Left ventricle myocardium superior (tissue), 1 donor: ENCODE results near the gene ELMO1. TPM values are rescaled to one million over a fixed set of nuclear protein-coding genes. Genes with fewer than 3 reads are reported as not detected.

Source experiments
- ATAC-seq: fragments of 200-7000 bp; cut with Tn5 transposase; one replicate; pipeline ENCODE4 v1.9.1; 2020; ENCODE audit warnings: mild to moderate bottlenecking, moderate library complexity
- DNase-seq: peaks from one replicate; pipeline ENCODE4 v3.0.0-alpha.2; 2020
- intact Hi-C: fragments of 100-400 bp; cut with micrococcal nuclease; formaldehyde crosslinking; loops from one replicate; pipeline ENCODE4 v1.11.0; 2022
- total RNA-seq: library from RNA; stranded (reverse); fragmentation: NEBNext Ultra II Directional; extraction: Animal tissue kit (Norgen Biotek cat#: 25700); gene quantifications from one replicate; pipeline ENCODE4 v1.2.1, GENCODE V29; 2021
- donor health status: DM: no; HTN: yes; CAD: no; lungs with severe emphysema.

ELMO1 gene
- total RNA-seq, 1 donor from 2014 or later, result 13.0 TPM

DNA sequence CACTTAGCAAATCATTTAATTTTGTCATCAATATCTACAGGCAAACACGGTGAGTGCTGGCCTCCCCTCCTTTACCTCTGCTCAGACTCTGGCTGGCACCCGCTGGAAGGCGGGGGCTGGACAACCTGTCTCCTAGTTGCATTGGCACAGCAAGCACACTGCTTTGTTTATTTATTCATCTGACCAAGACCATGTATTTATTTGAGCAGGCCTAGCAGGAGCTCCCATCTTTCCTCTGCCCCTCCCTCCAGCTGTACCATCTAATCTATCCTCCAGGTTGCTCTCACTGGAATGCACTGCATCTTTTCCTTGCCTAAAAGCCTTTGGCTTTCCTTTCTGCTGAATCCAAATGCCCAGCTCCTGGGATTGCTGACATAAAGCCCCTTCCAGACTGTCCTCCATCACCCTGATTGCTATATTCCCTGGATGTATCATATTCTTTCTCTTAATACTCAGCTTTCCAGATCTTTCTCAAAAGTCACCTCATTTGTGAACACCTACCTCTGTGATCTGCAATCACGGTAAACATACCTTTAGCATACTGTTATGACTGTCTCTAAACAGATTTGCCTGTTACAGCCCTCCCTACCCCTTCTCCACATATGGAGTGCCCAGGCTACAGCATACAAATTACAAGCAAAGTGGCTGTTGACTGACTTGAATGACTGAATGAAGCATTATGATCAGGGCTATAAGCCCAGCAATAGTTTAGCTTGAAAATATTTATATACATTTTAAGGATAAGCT lies 9.6 kb downstream of the ELMO1 start:
- no peak for ATAC-seq
- DNase-seq, result no peak
- intact Hi-C loops, result no loop called here

DNA sequence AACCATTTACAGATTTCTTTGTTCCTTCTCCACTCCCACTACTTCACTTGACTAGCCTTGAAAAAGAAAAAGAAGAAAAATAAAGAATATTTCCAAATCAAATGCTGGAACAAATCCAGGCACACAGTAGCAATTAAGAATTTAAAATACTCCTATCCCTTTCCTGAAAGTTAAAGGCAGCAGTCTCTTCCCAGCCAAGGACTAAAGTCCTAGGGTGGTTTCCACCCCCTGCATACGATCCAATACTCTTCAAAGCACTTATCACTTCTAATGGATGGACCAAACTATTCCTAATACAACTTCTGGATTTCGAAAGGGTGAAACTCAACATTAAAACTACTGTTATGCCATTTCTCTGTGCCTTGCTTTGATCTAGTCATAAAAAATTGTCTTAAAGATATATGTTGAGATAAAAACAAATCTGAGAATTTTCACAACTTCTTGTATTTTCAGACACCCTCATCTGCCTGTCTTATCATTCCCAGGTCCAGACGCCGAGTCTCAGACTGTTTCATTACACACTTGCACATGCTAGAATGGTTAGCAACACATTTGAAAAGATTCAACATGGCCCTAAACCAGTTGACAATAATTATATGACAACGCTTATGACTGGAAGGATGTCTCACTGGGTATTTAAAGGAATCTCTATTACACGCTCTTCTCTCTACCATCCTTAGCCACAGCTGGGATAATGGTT lies 13.4 kb downstream of the ELMO1 start:
- ATAC-seq (no peak), DNase-seq (no peak)
- intact Hi-C loops, result no loop called here

DNA sequence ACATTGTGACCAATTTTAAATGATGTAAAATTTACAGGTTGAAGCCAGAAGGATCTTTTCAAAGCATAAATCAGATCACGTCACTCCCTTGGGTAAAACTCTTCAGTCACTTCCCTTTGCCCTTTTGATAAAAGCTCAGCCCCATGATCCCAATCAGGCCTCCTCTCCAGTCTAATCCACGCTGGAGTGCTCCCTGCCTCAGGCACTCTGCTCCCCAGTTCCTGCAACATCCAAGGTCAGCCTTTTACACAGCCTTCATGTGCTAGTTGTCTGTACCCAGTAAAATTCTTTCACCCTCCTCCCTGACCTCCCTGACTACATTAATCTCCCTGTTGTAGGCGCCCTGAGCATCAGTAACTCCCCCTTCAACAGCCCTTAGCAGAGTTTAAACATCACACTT lies 14.1 kb downstream of the ELMO1 start:
- DNase-seq (no peak), ATAC-seq (no peak)
- intact Hi-C loops, result no loop called here

DNA sequence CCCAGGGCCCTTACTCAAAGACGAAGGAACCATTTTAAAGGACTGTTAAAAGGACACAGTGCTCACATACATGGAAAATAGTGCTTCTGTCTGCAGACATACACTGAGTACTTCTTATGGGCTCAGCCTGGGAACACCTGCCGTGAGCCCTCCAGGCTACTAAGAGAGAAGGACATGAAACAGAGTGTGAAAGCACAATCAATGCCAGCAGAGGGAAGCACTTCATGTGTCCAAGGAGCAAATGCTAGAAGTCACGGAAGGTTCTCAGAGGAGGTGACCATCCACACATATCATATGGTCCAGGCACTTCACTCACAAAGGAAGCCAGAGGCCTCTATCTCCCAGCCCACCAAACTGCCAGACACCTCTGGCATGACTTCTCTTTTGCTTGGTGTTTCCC lies 15.5 kb downstream of the ELMO1 start:
- ATAC-seq (peak; percentile 27), DNase-seq (no peak)
- intact Hi-C loops, result no loop called here

DNA sequence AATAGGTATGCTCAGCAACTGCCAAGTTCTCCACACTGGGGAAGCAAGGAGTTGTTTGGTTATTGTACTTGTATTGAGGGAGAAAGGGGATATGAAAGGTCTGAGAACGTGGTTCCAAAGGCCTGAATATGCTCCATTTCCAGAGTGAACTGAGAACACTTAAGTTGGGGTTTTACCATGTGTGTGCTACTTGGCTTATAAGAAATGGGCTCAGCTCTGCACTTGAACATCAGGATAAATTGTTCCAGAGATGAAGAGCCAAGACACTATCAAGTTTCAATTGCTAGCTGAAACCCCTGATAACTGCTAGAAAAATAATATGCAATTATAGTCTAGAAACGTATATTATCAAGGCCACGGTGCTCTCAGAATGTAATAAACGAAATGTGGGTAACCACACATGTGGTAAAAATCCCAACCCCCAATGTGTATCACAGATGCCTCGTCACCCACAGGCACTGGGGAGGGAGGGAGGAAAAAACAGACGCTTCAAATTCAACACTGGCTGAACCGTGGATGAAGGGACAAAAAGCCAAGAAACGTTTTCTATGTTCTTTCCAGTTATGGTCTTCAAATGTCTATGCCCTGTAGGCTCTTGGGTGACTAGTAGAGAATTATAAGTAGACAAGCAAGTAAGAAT lies 16.3 kb downstream of the ELMO1 start:
- intact Hi-C loops, result no loop called here
- ATAC-seq, result no peak
- DNase-seq, result no peak

DNA sequence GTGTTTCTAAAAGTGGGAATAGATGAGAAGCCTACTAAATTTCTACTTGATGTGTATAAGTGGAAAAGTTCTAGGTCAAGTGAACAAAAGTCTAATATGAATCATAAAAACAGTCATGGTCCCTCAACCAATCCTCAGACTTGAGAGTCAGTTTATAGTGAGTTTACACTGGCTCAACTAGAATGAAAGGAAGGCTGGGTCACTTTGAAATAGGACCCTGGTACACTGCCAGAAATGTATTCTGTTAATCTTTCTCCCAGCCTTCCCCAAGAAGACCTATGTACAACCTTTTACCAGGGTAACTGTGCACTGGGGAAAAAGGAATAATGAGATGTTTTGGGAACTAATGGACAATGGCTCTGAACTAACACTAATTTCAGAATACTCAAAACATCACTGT lies 17.3 kb downstream of the ELMO1 start:
- no peak for DNase-seq
- ATAC-seq, result no peak
- intact Hi-C loops, result no loop called here

DNA sequence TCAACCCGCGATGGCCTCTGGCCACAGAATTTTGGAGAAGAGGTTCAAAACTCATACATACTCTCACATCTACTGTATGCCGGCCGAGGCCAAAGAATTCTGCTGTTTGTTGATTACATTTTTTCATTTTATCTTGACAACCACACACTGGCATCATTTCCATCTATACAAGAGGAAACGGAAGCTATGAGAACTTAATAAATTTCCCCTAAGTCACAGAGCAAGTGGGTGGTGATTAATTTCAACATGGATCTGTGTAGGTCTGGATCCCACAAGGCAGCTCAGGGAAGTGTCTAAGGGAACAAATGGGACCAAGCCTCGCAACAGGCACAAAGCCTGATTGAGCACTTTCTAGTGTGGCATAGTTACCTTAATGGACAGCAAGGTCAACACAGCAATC lies 18.0 kb downstream of the ELMO1 start:
- no peak for DNase-seq
- ATAC-seq, result no peak
- intact Hi-C loops, result no loop called here

DNA sequence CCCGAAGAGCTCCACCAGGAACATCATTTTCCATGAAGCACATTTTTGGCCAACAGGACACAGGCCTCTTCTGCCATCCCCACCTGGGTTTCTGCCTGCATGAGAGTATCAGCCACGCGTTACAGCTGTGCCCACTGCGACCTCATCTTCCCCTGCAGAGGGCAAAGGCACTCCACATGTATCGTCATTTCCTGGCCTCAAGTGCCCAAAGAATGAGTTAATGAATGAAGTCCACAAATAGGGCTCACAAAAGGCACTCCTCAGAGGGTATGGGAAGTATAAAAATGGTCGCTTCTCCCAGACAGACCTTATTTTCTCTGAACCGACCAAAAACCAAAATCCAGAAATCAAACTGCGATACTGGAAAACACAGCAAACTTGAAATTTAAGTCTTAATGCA lies 18.5 kb downstream of the ELMO1 start:
- intact Hi-C loops, result no loop called here
- DNase-seq (no peak), ATAC-seq (no peak)

DNA sequence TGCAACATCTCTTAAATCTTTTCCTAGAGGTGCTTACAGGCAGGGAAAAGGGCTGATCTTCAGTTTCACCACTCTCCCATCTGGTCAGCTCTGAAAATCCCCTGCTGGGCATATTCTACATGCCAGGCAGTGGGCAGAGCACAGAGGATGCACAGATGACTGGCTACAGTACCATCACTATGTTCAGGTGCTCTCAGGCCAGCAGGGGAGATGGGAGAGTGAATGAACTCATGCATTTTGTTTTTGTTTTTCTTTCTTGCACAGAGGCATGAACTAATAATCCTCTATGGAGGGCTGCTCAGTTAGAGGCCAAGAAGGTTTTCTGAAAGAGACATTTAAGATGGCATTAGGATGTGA lies 19.3 kb downstream of the ELMO1 start:
- intact Hi-C loops, result no loop called here
- ATAC-seq (no peak), DNase-seq (no peak)

DNA sequence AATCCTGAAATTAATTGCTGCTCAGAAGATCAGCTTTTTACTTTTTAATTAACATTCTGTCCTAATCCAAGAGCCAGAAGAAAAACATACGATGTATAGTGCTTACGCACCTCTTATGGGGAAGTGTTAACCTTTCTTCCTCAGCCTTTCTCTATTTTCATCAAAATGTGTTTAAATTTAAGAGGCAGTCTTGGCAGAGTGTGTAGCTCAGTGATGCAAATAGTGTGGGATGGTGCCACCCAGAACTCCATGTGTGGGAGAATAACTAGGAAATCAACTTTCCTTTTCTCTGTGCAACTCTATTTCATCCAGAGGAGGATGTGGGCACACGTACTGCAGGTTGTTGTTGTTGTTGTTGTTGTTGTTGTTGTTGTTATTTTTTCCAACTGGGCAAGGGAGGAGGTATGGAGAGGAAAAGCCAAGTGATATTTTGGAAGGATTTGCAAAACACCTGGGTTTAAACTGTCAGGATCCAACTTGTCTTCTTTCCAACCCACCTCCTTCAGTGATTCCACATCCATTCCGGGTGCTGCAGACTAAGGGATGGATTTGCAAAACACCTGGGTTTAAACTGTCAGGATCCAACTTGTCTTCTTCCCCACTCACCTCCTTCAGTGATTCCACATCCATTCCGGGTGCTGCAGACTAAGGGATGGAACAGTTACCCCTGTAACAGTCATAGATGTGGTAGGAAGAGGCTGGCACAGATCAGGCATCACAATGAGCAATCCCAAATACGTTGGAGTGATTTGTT lies 19.8 kb downstream of the ELMO1 start:
- intact Hi-C loops, result no loop called here
- ATAC-seq (no peak), DNase-seq (no peak)

DNA sequence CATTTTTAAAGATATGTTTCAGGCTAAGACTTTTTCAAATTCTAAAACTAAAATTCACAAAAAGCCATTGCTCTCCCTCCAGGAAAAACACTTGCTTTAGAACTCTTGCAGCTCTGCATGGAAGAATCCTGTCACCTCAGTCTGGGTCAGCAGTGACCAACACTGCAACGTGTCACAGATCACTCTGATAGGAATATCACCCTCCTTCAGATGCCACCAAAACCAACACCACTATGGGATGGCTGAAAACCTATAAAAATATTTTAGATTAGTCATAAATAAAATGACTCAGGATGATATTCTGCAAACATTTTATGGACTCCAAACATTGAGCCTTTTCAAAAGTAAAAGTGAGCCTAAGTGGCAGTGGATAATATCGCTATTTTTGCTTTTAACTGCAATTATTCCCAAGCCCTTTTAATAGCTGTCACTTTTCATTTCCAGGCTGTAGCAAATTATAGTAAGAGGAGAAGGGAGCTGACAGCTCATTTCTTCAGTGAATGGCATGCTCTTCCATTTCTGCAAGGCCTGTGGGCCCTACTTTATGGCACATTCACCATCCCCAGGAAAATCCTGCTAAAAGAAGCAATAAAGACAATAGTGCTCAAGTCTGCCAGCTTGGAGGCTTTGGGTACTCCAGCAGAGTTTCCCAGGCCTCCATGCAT lies 21.3 kb downstream of the ELMO1 start:
- intact Hi-C loops, result no loop called here
- no peak for ATAC-seq

DNA sequence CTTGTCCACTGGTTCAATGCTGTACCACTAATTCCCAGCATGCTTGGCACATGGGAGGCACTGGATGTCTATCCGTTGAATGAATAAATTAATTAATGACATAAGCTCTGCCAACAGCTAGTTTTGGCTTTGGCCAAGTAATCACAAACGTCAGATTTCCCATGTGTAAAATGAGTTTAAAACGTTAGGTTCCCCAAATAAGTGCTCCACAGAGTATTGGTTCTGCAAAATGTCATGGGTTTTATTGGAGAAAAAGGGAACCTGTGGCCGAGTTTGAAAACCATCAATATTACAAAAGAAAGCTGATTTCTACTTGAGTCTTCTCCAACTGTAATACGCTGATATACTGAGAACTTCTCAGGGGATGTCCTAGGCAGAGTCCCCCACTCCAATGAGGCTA lies 23.2 kb downstream of the ELMO1 start:
- no peak for DNase-seq
- ATAC-seq, result no peak
- intact Hi-C loops, result no loop called here

More for the DNA sequence above, 21.3 kb downstream of the ELMO1 start:
- DNase-seq, result no peak

DNA sequence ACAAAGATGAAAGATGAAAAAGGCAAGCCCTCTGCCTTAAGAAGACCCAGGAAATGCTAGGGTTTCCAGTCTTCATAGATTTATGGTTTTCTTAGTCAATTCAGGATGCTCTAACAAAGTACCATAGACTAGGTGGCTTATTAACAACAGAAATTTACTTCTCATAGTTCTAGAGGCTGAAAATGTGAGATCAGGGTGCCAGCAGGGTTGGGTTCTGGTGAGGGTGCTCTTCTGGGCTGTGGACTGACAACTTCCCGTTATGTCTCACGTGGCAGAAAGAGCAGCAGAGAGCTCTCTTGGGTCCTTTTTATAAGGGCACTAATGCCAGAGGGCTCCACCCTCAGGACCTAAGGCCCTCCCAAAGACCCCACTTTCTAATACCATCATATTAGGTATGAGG lies 23.7 kb downstream of the ELMO1 start:
- ATAC-seq (no peak), DNase-seq (no peak)
- intact Hi-C loops, result no loop called here

DNA sequence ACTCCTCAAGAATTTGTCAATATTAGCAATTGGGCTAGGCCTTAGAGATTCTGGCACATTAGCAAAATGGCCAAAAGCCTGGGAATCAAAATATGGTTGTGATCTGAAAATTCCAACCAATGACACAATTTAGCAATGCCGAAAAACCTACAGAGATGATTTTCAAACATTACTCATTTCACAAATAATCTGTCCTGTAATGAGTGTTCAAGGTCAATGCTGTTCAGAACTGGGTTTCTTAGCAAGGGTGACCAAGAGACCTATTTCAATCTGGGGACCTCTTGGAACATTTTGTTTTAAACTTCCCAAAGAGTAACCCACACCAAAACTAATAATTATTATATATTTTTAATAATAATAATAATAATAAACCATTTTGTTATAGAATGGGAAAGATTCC lies 24.1 kb downstream of the ELMO1 start:
- DNase-seq, result no peak
- intact Hi-C loops, result no loop called here
- ATAC-seq, result no peak

DNA sequence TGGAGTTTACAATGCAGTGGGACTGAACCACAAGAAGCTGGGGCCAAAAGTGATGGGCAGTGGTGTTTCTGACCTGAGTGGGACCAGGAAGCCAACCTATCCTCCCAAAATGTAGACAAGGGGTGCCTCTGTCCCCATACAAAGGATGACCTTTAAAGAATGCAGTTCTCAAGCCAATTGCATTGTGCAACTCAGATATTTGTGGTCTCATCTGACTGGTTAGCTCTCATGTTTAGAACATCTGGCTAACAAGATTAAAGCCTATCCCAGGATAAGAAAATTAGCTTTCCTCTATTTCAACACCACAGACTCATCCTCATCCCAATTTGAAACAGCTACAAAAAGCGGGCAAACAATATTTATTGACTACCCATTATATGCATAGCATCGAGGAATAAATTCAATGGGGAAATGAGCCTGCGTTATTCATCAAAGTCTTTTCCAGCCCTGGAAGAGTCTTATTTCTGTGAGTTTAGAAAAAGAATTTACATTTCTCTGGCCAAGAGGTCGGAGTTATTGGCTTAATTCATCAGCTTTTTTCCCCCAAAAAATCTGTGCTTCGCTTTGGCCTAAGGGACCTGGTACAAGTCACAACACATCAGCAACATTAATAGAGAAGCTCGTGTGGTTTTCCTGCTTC lies 26.7 kb downstream of the ELMO1 start:
- DNase-seq (no peak), ATAC-seq (peak; percentile 88)
- intact Hi-C loops, result no loop called here

DNA sequence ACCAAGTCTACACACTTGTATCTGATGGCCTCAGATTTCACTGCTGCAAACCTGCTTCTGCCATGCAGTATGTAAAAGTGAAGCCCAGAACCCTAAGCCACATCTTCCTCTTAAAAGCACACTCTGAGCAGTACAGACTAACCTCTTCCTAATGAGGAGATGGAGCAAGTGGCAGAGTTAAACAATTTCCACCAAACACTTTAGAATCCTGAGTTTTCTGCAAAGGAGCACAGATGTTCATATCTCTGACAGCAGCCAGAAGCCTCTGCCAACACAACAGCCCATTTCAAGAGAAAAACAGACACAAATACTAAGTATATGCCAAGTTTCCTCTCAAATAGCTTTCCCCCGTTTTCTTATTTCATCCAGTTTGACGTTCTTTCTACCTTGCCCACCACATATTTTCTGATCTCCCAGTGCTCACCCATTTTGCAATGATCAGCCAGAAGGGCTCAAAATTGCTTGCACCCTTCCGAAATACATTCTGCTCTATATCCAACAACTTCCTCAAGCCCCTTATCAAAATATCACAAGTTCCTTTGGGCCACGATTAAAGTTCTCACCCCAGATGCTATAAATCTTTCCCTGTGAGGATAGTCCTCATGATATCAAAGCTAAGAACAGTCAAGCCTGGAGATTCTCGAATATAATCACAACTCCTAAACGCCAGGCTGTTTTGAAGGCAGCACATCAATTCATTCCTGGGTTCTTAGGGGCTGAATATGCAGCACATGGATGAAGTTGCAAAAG lies 27.5 kb downstream of the ELMO1 start:
- intact Hi-C loops, result no loop called here
- no peak for DNase-seq
- ATAC-seq, result peak; percentile 69

DNA sequence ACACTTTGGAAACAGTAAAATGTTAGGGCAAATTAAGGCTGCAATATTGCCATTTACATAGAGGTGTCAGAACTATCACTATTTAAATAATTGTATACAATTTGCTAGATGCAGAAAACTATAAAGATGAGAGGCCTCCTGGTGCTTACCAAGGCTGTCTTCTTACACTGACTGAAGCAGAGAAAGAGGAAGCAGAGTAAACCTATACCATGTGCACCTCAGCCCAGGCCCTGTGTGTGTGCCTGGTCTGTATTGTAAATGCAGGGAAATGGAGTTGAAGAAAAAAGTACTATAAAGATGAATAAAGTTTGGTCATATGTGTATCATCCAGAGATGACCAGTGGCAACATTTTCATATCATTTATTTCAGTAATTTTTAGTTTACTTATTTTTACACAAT lies 29.2 kb downstream of the ELMO1 start:
- DNase-seq (no peak), ATAC-seq (no peak)
- intact Hi-C loops, result no loop called here

DNA sequence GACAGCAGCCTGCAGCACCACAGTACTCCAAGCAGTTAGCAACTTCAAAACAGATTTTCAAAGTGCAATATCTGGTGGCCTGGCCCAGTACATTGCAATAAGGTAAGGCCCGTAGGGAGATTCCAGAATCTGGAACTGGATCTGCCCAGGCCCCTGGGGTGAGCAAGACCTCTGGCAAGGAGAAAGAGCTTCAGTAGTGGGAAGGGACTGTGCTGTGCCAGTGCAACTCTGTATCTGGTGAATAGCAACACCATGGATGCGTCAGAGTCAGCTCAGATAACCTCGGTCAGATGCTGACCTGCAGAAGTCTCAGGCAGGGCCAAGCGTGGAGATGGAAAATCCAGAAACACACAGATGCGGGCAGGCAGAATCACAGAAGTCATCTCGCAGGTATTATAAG lies 30.3 kb downstream of the ELMO1 start:
- no peak for ATAC-seq
- intact Hi-C loops, result no loop called here
- DNase-seq, result no peak
